ENCODE measurements around the gene RARG. TPM values are rescaled to one million over a fixed set of nuclear protein-coding genes. Genes with fewer than 3 reads are reported as not detected.

RARG gene
- total RNA-seq, 1 donor from 2014 or later: 7.9 TPM

- Mint-ChIP-seq H3K27ac (ENCODE audit: unreplicated experiment) (no peak overlapping the region), H3K36me3 (ENCODE audit: low read depth, unreplicated experiment) (no peaks in the 10 kb centered on the region), H3K9me3 (ENCODE audit: unreplicated experiment) (no peaks in the 10 kb centered on the region), H3K27me3 (ENCODE audit: unreplicated experiment) (peaks cover 25% of the 10 kb centered on the region), H3K4me3 (ENCODE audit: unreplicated experiment) (no peak overlapping the region), H3K4me1 (ENCODE audit: unreplicated experiment) (peaks cover 9% of the 10 kb centered on the region)
- TF ChIP-seq CTCF (IDR thresholded peaks at IDR 0.05; ENCODE audit: unreplicated experiment): no peak
- no peak for DNase-seq (ENCODE audit: low spot score)
Measured at GRCh38 chr12:53194973-53195372, 37.0 kb downstream of the RARG start.

GRCh38 chr12:53193985-53194716 is 37.9 kb downstream of the RARG start:
- TF ChIP-seq CTCF (IDR thresholded peaks at IDR 0.05; ENCODE audit: unreplicated experiment): no peak
- Mint-ChIP-seq H3K36me3 (ENCODE audit: low read depth, unreplicated experiment) (no peaks in the 10 kb centered on the region), H3K4me3 (ENCODE audit: unreplicated experiment) (no peak overlapping the region), H3K27me3 (ENCODE audit: unreplicated experiment) (peaks cover 22% of the 10 kb centered on the region), H3K9me3 (ENCODE audit: unreplicated experiment) (no peaks in the 10 kb centered on the region), H3K4me1 (ENCODE audit: unreplicated experiment) (peaks cover 8% of the 10 kb centered on the region), H3K27ac (ENCODE audit: unreplicated experiment) (no peak overlapping the region)
- no peak for DNase-seq (ENCODE audit: low spot score)

GRCh38 chr12:53193040-53193439 is 39.0 kb downstream of the RARG start:
- no peak overlapping the region for H3K27ac Mint-ChIP-seq (ENCODE audit: unreplicated experiment)
- no peak overlapping the region for H3K4me3 Mint-ChIP-seq (ENCODE audit: unreplicated experiment)
- H3K36me3 Mint-ChIP-seq (ENCODE audit: low read depth, unreplicated experiment): peaks cover 5% of the 10 kb centered on the region
- H3K9me3 Mint-ChIP-seq (ENCODE audit: unreplicated experiment): no peaks in the 10 kb centered on the region
- peaks cover 15% of the 10 kb centered on the region for H3K27me3 Mint-ChIP-seq (ENCODE audit: unreplicated experiment)
- peaks cover 6% of the 10 kb centered on the region for H3K4me1 Mint-ChIP-seq (ENCODE audit: unreplicated experiment)
- TF ChIP-seq CTCF (IDR thresholded peaks at IDR 0.05; ENCODE audit: unreplicated experiment): no peak
- no peak for DNase-seq (ENCODE audit: low spot score)

- Mint-ChIP-seq H3K27me3 (ENCODE audit: unreplicated experiment) (peaks cover 13% of the 10 kb centered on the region), H3K27ac (ENCODE audit: unreplicated experiment) (no peak overlapping the region), H3K4me1 (ENCODE audit: unreplicated experiment) (peaks cover 6% of the 10 kb centered on the region), H3K9me3 (ENCODE audit: unreplicated experiment) (no peaks in the 10 kb centered on the region), H3K36me3 (ENCODE audit: low read depth, unreplicated experiment) (peaks cover 6% of the 10 kb centered on the region), H3K4me3 (ENCODE audit: unreplicated experiment) (no peak overlapping the region)
- DNase-seq (ENCODE audit: low spot score): no peak
- no peak for TF ChIP-seq CTCF (IDR thresholded peaks at IDR 0.05; ENCODE audit: unreplicated experiment)
Measured at GRCh38 chr12:53192531-53193021, 39.4 kb downstream of the RARG start.

- Mint-ChIP-seq H3K27me3 (ENCODE audit: unreplicated experiment) (peaks cover 13% of the 10 kb centered on the region), H3K36me3 (ENCODE audit: low read depth, unreplicated experiment) (peaks cover 12% of the 10 kb centered on the region), H3K9me3 (ENCODE audit: unreplicated experiment) (no peaks in the 10 kb centered on the region), H3K4me1 (ENCODE audit: unreplicated experiment) (peaks cover 3% of the 10 kb centered on the region), H3K27ac (ENCODE audit: unreplicated experiment) (peak overlapping the region; percentile 41), H3K4me3 (ENCODE audit: unreplicated experiment) (no peak overlapping the region)
- no peak for TF ChIP-seq CTCF (IDR thresholded peaks at IDR 0.05; ENCODE audit: unreplicated experiment)
- DNase-seq (ENCODE audit: low spot score): no peak
Measured at GRCh38 chr12:53191885-53192530, 40.0 kb downstream of the RARG start.

Data from endothelial cell (in vitro differentiated cells).